ENCODE results near the gene GATD1.

DNA sequence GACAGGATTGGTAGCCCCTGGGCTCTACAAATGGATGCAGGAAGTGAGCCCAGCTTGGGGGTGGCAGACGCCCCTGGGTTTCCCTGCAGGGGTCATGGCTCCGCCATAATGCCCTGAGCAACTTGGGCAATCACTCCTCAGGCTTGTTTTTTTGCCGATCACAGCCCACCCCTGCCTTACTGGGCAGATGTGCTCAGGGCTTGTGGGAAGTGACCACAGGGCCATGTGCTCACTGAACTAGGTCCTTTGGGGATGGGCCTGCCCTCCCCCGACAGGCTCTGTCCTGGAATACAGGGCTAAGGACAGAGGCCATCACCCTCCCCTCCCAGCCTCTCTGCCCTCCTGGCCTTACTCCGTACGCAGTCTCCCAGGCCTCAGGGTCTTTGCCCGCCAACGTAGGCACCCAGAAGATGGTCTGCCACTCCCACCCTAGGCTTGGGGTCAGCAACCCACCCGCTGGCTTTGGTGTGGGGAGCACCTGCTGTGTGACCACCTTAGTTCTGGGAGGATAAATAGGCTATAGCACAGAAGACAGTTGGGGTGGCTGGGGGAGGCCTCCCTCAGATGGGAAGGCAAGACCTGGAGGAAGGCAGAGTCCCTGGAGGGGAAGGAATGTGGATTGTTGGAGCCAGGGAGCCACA is 36.3 kb upstream of the GATD1 start:
- TF ChIP-seq, protein P1, sequence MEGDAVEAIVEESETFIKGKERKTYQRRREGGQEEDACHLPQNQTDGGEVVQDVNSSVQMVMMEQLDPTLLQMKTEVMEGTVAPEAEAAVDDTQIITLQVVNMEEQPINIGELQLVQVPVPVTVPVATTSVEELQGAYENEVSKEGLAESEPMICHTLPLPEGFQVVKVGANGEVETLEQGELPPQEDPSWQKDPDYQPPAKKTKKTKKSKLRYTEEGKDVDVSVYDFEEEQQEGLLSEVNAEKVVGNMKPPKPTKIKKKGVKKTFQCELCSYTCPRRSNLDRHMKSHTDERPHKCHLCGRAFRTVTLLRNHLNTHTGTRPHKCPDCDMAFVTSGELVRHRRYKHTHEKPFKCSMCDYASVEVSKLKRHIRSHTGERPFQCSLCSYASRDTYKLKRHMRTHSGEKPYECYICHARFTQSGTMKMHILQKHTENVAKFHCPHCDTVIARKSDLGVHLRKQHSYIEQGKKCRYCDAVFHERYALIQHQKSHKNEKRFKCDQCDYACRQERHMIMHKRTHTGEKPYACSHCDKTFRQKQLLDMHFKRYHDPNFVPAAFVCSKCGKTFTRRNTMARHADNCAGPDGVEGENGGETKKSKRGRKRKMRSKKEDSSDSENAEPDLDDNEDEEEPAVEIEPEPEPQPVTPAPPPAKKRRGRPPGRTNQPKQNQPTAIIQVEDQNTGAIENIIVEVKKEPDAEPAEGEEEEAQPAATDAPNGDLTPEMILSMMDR (IDR thresholded peaks at IDR 0.05) = no peak
- TF ChIP-seq POLR2A (IDR thresholded peaks at IDR 0.05) = no peak

Measured in esophagus squamous epithelium (tissue), 4 donors.